Measurements from ENCODE around the gene R3HDM4. TPM values are rescaled to one million over a fixed set of nuclear protein-coding genes. Genes with fewer than 3 reads are reported as not detected.

The R3HDM4 gene
- total and polyA plus RNA-seq, 5 donors: 18.6 to 31.2 (median 23.6) TPM

DNA sequence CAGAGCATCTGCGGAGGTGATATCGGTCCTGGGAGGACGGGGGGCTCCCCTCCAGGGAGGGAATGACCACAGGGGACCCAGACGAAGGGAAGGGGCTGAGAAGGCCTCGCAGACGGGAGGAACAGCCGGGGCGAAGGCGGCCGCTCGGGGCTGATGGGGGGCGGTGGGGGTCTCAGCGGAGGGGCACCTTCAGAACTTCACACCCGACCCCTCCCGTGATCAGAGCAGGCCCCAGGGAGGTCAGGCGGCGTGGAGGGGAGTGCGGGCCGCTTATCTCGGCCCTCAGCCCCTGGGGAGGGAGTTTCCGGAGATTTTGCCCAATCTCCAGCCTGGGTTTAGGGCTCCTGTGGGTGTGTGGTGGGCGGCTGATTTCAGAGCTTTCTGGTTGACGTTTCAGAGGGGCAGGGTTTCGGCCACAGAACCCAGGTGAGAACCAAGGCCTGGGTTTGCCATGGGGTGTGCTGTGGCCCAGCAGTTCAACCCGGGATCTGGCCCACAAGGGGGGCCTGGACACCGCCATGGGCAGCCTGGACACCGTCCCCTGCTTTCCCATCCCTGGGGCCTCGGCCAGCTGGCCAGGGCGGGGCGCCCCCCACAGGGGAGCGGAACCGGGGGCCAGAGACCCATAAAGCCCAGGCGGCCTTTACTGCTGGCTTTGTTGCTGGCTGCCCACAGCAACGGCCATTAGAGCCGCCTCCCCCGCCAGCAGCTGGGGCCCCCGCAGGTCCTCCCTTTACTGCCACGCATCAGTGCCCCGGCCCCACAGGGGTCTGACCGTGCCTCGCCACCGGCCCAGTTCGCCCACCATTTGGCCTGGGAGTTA lies 41.9 kb upstream of the R3HDM4 start:
- H3K27me3 ChIP-seq (ENCODE audit: control insufficient read depth, insufficient read depth): no peaks in the 10 kb centered on the region
- H3K4me1 ChIP-seq (ENCODE audit: control insufficient read depth, insufficient read depth, low read length): no peaks in the 10 kb centered on the region
- no peak overlapping the region for H3K27ac ChIP-seq (ENCODE audit: low read length)
- no peaks in the 10 kb centered on the region for H3K9me3 ChIP-seq (ENCODE audit: control insufficient read depth, low read length)
- DNase-seq (no peak), ATAC-seq (peak; percentile 20 to 27)
- no peak overlapping the region for H3K4me3 ChIP-seq (ENCODE audit: low read length)
- WGBS: 72% methylated on average over 43 of the region's 43 CpGs
- intact Hi-C loops (cut with DNase I): no loop called here

DNA sequence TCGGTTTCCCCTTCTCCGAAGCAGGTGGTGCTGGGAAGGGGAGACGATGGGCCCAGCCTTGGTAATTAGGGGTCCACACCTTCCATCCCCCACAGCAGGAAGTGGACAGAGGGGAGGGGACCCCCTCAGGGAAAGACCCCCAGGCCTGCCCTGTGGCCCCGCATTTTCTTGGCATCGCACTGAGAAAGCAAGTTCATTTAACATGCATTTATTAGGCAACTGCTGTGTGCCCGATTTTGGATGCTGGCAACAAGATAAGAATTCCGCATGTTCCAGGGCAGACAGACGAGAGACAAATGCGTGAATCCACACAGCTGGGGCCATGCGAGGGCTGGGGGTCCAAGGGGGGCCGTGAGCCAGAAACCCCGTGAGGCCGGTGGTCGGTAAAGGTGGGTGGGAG lies 41.3 kb upstream of the R3HDM4 start:
- Histone ChIP-seq H3K27ac (ENCODE audit: low read length) (no peak overlapping the region), H3K4me1 (ENCODE audit: control insufficient read depth, insufficient read depth, low read length) (no peaks in the 10 kb centered on the region), H3K9me3 (ENCODE audit: control insufficient read depth, low read length) (no peaks in the 10 kb centered on the region), H3K27me3 (ENCODE audit: control insufficient read depth, insufficient read depth) (no peaks in the 10 kb centered on the region), H3K4me3 (ENCODE audit: low read length) (no peak overlapping the region)
- intact Hi-C loops (cut with DNase I): no loop called here
- DNase-seq: no peak
- ATAC-seq: no peak
- WGBS: 77% methylated on average over 14 of the region's 14 CpGs

DNA sequence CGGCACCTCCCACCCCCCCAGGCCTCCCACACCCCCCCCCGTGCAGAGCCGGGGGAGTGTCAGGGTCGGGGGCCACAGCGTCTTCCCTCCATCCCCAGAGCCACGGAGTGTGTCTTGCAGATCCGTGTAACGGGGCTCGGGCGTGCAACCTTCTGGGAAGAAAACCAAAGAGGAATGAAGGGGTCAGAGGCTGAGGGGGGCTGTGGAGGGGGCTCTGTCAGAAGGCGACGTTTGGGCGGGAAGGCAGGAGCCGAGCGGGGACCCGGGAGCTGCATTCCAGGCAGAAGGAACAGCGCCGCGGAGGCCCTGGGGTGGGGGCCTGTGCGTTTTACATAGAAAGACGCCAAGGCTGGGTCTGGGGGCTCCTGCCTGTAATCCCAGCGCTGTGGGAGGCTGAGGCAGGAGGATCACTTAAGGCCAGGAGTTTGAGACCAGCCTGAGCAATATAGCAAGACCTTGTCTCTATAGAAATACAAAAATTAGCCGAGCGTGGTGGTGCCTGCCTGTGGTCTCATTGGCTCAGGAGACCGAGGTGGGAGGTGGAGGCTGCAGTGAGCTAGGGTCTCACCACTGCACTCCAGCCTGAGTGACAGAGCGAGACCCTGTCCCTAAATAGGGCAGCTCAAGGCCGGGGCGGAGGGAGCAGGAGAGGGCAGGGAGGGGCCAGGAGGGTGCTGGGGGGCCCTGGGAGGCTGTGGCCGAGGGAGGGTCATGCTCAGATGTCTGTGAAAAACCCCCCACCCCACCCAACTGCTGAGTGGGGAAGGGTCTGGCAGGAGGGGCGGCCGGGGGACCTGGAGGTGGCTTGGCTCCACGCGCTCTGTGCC lies 40.6 kb upstream of the R3HDM4 start:
- ATAC-seq (no peak), DNase-seq (no peak)
- intact Hi-C loops (cut with DNase I): no loop called here
- no peaks in the 10 kb centered on the region for H3K4me1 ChIP-seq (ENCODE audit: control insufficient read depth, insufficient read depth, low read length)
- no peak overlapping the region for H3K4me3 ChIP-seq (ENCODE audit: low read length)
- WGBS: 57% methylated on average over 33 of the region's 33 CpGs
- no peaks in the 10 kb centered on the region for H3K9me3 ChIP-seq (ENCODE audit: control insufficient read depth, low read length)
- no peaks in the 10 kb centered on the region for H3K27me3 ChIP-seq (ENCODE audit: control insufficient read depth, insufficient read depth)
- no peak overlapping the region for H3K27ac ChIP-seq (ENCODE audit: low read length)

DNA sequence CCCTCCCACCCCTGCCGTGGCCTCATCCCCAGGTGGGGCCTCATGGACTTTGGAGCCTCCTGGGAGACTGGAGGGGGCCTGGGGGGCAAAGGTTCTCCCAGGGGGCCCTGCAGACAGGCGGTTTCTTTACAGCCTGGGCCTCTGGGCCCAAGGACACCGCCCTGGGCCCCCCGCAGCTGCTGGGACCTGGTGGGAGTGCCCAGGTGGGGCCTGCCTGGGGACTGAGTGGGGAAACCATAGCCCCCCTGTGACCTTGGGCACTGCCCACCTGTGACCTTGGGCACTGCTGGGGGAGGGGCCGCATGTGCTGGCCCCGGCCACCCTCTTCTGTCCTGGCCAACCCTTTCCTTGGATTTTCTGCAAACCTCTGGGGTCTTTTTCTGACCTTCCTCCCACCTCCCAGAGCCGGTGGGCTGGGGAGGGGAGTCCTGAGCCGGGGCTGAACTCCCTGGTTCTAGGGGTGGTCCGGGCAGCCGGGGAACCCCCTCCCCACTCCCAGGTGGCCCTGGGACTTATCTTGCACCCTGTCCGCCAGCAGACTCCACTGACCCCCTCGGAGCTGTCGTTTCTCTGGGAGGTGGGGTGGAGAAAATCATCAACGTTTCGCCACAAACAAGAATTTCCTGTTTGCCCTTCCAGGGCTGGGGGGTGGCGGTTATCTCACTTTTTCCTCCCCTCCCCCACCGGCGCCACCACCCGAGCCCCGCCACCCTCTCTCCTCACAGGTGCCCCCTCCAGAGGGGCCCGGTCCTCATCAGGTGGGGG lies 39.8 kb upstream of the R3HDM4 start:
- no peaks in the 10 kb centered on the region for H3K27me3 ChIP-seq (ENCODE audit: control insufficient read depth, insufficient read depth)
- intact Hi-C loops (cut with DNase I): no loop called here
- no peaks in the 10 kb centered on the region for H3K4me1 ChIP-seq (ENCODE audit: control insufficient read depth, insufficient read depth, low read length)

DNA sequence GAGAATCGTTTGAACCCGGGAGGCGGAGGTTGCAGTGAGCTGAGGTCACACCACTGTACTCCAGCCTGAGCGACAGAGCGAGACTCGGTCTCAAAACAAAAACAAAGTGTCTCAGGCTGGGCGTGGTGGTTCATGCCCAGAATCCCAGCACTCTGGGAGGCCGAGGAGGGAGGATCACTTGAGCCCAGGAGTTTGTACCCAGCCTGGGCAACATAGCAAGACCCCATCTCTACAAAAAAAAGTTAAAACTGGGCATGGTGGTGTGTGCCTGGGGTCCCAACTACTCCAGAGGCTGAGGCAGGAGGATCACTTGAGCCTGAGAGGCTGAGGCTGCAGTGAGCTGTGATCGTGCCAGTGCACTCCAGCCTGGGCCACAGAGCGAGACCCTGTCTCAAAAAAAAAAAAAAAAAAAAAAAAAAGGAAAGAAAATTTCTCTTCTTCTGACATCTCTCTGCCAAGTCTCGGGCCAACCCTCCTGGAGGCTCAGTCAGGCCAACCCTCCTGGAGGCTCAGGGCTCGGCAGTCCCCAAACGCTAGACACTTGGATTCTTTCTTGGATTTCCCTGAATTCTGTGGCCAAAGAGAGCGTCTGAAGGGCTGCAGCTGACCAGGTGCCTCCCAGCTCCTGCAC lies 39.1 kb upstream of the R3HDM4 start:
- DNase-seq (no peak), ATAC-seq (no peak)
- H3K4me3 ChIP-seq (ENCODE audit: low read length): no peak overlapping the region
- H3K4me1 ChIP-seq (ENCODE audit: control insufficient read depth, insufficient read depth, low read length): no peaks in the 10 kb centered on the region
- H3K27me3 ChIP-seq (ENCODE audit: control insufficient read depth, insufficient read depth): no peaks in the 10 kb centered on the region
- WGBS: 88% methylated on average over 14 of the region's 14 CpGs
- H3K27ac ChIP-seq (ENCODE audit: low read length): no peak overlapping the region
- no peaks in the 10 kb centered on the region for H3K9me3 ChIP-seq (ENCODE audit: control insufficient read depth, low read length)
- intact Hi-C loops (cut with DNase I): no loop called here

More for the DNA sequence above, 39.8 kb upstream of the R3HDM4 start:
- Histone ChIP-seq H3K4me3 (ENCODE audit: low read length) (no peak overlapping the region), H3K27ac (ENCODE audit: low read length) (no peak overlapping the region), H3K9me3 (ENCODE audit: control insufficient read depth, low read length) (no peaks in the 10 kb centered on the region)
- DNase-seq: no peak
- WGBS: 44% methylated on average over 21 of the region's 21 CpGs
- no peak for ATAC-seq

DNA sequence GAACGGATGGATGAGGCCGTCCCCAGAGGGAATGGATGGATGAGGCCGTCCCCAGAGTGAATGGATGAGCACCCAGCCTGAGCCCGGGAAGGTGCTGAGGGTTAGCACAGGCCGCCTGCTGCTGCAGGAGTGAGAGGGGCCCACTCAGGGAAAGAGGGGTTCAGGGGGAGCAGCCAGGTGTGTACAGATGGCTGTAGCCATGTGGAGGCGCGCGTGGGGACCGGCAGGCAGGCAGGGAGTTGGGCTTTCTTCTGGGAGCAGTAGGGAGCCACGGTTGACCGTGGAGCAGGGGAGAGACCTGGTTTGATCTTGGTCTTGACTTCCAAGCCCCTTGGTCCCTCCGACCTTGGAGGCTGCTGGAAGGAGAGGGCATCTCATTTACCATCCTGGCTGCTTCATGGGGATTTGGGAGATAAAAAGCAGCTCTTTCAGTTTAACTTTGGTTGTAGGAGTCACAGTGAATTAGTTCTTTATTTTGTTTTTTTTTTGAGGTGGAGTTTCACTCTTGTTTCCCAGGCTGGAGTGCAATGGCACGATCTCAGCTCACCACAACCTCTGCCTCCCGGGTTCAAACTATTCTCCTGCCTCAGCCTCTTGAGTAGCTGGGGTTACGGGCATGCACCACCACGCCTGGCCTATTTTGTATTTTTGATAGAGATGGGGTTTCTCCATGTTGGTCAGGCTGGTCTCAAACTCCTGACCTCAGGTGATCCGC lies 37.5 kb upstream of the R3HDM4 start:
- Histone ChIP-seq H3K4me3 (ENCODE audit: low read length) (no peak overlapping the region), H3K27me3 (ENCODE audit: control insufficient read depth, insufficient read depth) (no peaks in the 10 kb centered on the region), H3K4me1 (ENCODE audit: control insufficient read depth, insufficient read depth, low read length) (no peaks in the 10 kb centered on the region), H3K27ac (ENCODE audit: low read length) (no peak overlapping the region), H3K9me3 (ENCODE audit: control insufficient read depth, low read length) (no peaks in the 10 kb centered on the region)
- intact Hi-C loops (cut with DNase I): no loop called here
- WGBS: 89% methylated on average over 17 of the region's 17 CpGs
- DNase-seq (no peak), ATAC-seq (no peak)

DNA sequence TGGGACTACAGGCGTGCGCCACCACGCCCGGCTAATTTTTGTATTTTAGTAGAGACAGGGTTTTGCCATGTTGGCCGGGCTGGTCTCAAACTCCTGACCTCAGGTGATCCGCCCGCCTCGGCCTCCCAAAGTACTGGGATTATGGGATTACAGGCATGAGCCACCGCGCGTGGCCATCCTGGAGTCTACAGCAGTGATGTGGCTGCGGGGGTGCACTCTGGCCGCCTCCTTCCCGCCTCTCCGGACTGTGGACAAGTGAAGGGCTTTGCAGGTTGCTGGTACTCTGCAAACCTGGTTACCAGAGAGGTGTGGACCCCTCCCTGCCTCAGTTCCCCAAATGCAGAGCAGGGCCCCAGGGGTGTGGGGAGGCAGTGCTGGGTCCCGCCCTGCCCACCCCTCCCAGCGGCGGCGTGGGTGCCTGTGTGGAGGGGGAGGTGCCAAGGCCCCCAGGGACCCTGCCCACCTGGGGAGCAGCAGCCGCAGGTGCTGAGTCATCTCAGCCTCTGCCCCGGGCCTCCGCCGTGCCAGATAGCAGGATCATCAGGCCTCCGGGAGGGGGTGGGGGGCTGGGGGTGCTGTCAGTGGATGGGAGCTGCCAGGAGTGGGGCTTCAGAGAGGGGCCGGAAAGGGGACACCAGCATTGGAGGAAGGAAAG lies 36.0 kb upstream of the R3HDM4 start:
- no peak for ATAC-seq
- Histone ChIP-seq H3K4me1 (ENCODE audit: control insufficient read depth, insufficient read depth, low read length) (no peaks in the 10 kb centered on the region), H3K27me3 (ENCODE audit: control insufficient read depth, insufficient read depth) (no peaks in the 10 kb centered on the region), H3K9me3 (ENCODE audit: control insufficient read depth, low read length) (no peaks in the 10 kb centered on the region), H3K27ac (ENCODE audit: low read length) (no peak overlapping the region), H3K4me3 (ENCODE audit: low read length) (no peak overlapping the region)
- no peak for DNase-seq
- intact Hi-C loops (cut with DNase I): no loop called here
- 90% methylated on average over 25 of the region's 25 CpGs for WGBS

DNA sequence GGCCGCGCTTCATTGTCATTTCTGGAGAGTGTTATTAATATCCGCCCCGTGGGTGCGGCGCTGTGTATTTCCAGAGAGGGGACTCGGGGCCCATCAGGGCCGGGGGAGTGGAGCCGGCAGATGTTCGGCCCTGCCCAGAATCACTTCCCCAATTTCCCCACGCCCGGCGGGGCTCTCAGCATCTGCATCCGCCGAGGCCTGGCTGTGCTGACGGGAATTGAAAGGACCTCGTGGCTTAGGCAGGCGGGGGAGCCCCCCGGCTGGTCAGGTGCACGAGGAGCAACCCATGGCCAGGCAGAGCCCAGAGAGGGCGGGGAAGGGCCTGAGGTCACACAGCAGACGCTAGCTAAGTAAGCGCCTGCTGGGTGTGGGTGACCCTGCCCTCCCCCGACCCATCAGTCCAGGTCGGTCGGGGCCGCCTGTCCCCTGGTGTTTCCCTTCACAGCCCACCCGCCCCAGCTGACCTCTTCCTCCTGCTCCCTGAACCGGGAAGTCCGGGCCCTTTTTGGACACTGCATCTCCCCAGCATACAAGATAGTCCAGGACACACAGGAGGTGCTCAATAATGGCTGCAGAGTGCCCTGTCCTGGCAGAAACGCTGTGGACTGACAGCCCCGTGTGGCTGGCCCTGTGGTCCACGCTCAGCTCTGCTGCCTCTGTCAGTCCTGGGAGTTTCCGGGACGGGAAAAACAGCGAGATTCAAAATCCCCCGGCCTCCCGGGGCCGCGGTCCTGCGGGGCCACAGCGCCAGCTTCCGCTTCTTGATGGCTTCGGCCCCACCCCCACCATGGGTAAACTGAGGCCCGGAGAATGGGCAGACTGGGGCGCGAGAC lies 34.9 kb upstream of the R3HDM4 start:
- ATAC-seq: peak; percentile 25 to 50
- 82% methylated on average over 47 of the region's 47 CpGs for WGBS
- peak; percentile 57 to 87 (median 79) for DNase-seq
- Histone ChIP-seq H3K4me1 (ENCODE audit: control insufficient read depth, insufficient read depth, low read length) (no peaks in the 10 kb centered on the region), H3K27ac (ENCODE audit: low read length) (no peak overlapping the region), H3K4me3 (ENCODE audit: low read length) (no peak overlapping the region), H3K9me3 (ENCODE audit: control insufficient read depth, low read length) (no peaks in the 10 kb centered on the region), H3K27me3 (ENCODE audit: control insufficient read depth, insufficient read depth) (no peaks in the 10 kb centered on the region)
- intact Hi-C loops (cut with DNase I): no loop called here

DNA sequence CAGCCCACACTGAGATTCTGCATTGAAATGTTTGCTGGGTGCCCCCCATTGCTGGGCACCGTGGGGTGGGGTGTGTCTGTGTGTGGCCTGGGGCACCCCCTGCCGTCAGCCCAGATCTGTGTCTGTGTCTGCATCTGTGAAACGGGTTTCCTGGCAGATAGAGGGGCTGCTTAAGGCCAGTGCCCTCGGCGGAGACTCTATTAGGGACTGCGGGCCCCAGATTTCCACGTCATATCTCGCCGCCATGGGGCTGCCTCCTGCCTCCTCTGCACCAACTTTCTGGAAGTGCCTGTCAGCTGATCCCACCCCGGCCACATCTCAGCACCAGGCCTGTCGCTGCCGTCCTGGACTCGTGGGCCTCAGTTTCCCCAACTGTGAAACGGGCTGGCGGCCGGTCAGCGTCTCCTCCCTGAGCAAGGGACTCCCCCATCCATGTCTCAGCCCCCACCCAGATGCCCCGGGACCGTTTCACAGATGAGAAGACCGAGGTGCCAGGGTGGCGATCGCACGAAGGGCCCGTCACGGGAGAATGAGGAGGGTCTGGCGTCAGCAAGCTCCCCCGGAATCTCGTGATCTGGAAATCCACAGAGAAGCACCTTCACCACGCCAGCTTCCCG lies 34.2 kb upstream of the R3HDM4 start:
- 87% methylated on average over 30 of the region's 30 CpGs for WGBS
- Histone ChIP-seq H3K4me1 (ENCODE audit: control insufficient read depth, insufficient read depth, low read length) (no peaks in the 10 kb centered on the region), H3K27ac (ENCODE audit: low read length) (no peak overlapping the region), H3K9me3 (ENCODE audit: control insufficient read depth, low read length) (no peaks in the 10 kb centered on the region), H3K4me3 (ENCODE audit: low read length) (no peak overlapping the region), H3K27me3 (ENCODE audit: control insufficient read depth, insufficient read depth) (no peaks in the 10 kb centered on the region)
- ATAC-seq: no peak
- DNase-seq: no peak
- intact Hi-C loops (cut with DNase I): no loop called here
